Measurements from ENCODE around the gene TMEM151B.

Gene TMEM151B

DNA sequence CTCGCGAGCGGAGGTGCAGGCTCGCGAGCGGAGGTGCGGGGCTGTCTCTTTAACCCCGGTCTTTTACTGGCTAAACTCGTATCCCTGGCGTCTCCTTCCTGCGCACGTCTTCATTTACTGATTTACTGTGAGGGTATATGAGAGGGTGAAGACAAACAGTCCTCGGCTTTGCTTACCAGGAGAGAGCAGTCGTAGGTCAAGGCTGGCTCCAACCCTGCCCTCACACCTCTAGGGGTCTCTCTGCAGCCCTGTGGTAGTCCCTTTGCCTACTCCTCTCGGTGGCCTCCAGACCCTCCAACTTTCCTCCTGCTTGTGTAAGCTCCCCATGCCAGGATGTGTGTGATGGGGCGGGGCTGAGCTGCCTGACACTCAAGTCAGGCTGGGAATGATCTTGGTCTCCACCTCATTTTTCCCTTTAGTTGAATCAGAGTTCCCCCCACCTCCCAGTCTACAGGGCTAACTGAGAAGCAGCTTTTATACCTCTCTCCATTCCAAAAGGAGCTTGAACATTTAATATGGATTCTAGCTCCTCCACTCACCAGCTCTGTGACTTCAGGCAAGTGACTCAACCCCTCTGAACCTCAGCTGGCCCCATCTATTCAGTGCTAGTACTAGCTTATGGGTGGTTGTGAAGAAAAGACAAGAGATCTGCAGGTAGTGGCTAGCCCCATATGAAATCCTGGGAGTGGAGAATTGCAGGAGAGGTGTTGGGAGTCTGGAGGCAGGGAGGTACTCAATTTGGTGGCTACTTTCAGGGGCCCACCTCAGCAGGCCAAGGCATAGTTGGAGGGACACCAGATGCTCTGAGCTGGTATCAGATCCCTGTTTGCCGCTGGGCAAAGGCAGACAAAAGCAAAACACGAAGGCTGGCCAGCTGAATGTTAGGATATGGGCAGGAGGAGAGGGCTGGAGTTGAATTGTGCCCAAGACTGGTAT, 46.0 kb upstream of the TMEM151B start:
- TF ChIP-seq, protein P1, sequence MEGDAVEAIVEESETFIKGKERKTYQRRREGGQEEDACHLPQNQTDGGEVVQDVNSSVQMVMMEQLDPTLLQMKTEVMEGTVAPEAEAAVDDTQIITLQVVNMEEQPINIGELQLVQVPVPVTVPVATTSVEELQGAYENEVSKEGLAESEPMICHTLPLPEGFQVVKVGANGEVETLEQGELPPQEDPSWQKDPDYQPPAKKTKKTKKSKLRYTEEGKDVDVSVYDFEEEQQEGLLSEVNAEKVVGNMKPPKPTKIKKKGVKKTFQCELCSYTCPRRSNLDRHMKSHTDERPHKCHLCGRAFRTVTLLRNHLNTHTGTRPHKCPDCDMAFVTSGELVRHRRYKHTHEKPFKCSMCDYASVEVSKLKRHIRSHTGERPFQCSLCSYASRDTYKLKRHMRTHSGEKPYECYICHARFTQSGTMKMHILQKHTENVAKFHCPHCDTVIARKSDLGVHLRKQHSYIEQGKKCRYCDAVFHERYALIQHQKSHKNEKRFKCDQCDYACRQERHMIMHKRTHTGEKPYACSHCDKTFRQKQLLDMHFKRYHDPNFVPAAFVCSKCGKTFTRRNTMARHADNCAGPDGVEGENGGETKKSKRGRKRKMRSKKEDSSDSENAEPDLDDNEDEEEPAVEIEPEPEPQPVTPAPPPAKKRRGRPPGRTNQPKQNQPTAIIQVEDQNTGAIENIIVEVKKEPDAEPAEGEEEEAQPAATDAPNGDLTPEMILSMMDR (conservative IDR thresholded peaks at IDR 0.05) = peak; percentile 15; the same call in 1 of the 2 replicates
- H3K27ac ChIP-seq = peak overlapping the region; percentile 81

DNA sequence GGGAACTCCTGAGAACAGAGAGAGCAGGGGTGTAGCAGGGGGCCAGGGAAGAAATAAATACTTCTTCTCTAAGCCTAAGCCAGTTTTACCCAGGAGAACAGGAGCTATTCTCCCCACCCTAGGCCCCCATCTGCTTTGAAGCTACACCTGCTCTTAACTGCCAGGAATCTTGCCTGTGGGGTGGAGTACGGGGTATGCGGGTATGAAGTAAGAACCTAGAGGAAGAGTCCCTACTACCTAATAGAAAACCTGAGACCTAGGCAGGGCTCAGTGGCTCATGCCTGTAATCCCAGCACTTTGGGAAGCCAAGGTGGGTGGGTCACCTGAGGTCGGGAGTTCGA, 45.3 kb upstream of the TMEM151B start:
- H3K27ac ChIP-seq = peak overlapping the region; percentile 81
- TF ChIP-seq, protein P1 (conservative IDR thresholded peaks at IDR 0.05) = no peak

DNA sequence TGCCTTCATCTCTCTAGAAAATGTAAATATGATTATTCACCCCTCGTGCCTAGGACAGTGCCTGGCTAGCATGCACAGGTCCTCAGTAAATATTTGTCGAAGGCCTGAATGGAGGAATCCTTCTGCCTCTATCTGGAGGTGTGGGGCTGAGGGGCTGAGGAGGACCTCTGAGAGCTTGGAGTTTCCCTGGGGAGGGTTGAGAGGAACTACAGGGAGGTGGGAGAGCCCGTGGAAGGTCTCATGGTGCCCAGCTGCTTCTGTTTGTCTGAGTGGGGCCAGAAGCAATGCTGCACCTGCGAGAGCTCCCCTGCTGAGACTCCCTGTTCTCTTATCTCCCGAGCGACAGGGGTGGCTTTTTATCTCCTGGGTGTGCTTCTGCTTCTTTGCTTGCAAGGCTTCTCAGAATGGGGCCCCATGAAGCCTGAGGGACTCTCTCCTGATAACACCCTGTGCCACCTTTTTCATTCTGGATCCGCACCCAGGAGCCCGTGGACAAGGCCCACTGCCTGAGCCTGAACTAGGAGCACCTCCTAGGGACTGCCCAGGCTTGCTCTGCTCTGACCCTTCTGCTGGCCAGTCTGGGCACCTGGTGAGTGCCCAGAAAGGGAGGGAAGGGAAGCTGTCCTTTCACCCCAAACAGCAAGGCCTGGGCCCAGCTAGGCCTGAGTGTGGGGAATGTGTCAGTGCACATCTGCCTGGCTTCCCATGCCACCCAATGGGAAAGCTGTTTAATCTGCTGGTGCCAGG, 44.5 kb upstream of the TMEM151B start:
- H3K27ac ChIP-seq = peak overlapping the region; percentile 81; the same call in 1 of the 2 replicates

DNA sequence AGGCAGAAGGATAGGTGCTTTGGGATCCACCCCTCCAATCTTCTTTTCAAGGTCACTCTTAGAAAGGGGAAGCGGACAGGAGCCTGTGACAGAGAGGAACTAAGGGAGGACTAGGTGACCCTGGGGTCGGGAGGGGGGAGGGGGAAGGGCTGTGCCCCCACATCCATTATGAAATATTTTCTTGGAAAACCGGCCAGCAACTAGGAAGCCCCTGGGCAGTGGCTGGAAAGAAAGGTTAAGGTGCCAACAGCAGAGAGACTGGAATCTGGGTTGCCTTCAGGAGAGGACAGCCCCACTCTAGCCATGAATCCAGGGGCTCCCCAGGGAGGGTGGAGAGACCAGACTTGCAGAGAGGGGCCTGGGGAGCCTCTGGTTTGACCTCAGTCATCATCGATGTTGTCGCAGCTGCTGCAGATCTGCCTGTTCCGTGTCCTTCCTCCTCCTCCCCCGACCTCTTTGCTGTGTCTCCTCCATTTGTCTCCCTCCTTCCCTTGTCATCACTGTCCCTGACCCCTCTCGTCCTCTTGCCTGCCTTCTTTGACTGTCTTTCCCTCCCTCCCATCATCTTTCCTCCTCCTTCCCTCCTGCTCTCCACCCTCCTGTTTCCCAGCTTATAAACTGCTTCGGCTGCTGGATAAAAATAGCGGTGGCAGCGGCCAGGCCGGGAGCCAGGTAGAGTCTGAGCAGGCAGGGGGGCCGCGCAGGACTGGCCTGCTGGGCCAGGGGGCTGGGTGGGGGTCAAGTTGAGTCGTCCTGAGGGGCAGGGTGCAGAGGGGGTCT, 43.7 kb upstream of the TMEM151B start:
- TF ChIP-seq, protein P1 (conservative IDR thresholded peaks at IDR 0.05) = no peak
- H3K27ac ChIP-seq = peak overlapping the region; percentile 81; the same call in 1 of the 2 replicates

More for the DNA sequence above, 44.5 kb upstream of the TMEM151B start:
- TF ChIP-seq, protein P1 (conservative IDR thresholded peaks at IDR 0.05) = no peak

DNA sequence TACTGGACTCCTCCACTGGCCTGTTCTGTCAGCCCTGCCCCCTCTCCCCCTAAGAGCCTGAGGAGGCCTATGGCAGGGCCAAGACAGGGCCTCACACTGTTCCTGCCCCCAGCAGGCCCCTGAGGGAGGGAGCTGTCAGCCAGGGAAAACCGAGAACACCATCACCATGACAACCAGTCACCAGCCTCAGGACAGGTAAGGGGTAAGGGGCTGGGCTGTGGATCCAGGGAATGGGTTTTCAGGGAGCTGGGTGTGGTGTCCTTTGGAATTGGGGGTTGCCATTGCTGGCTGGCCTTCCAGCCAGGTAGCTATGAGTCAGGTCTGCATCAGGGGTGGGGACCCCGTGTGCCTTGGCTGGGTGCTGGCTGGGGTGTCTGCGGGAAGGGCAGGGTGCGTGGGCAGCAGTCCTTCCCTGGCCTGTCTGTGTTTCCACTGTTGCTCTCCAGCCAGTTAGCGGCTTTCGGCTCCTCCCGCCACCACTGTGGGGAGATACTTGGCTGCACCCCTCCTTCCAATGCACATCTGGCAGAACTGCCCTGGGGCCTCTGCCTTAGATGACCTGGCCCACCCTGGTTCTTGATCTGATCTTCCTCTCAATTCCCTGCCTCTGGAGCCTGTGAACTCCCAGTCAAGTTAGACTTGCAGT, 43.0 kb upstream of the TMEM151B start:
- peak overlapping the region; percentile 81; the same call in 1 of the 2 replicates for H3K27ac ChIP-seq
- TF ChIP-seq, protein P1 (conservative IDR thresholded peaks at IDR 0.05) = no peak

DNA sequence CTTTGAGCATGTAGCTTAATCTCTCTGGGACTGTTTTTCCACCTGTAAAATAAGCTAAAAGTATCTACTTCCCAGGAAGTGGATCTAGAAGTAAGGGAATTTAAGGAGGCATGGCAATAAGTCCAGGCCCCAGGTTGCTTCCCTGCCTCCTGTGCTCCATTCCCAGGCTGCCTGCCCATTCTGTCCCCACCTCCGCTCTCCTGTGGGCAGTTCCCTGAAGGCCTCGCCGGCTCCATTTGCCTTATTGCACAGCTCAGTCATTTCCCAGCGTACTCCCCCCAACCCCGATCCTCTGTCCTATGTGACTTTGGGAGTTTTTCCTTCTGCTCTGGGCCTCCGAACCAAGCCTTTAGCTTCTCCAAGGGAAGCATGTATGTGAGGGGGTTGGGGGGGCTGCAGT, 42.2 kb upstream of the TMEM151B start:
- no peak overlapping the region for H3K27ac ChIP-seq
- TF ChIP-seq, protein P1 (conservative IDR thresholded peaks at IDR 0.05) = no peak

All from VCaP (cell line).